Measurements from ENCODE around the gene ZNF775. TPM values are rescaled to one million over a fixed set of nuclear protein-coding genes. Genes with fewer than 3 reads are reported as not detected.

ZNF775 gene
- total and polyA plus RNA-seq, 2 of the 13 experiments (the other 11 are each of a cell fraction or from before 2014, with no cell fraction given), result 3.1 to 3.2 TPM

DNA sequence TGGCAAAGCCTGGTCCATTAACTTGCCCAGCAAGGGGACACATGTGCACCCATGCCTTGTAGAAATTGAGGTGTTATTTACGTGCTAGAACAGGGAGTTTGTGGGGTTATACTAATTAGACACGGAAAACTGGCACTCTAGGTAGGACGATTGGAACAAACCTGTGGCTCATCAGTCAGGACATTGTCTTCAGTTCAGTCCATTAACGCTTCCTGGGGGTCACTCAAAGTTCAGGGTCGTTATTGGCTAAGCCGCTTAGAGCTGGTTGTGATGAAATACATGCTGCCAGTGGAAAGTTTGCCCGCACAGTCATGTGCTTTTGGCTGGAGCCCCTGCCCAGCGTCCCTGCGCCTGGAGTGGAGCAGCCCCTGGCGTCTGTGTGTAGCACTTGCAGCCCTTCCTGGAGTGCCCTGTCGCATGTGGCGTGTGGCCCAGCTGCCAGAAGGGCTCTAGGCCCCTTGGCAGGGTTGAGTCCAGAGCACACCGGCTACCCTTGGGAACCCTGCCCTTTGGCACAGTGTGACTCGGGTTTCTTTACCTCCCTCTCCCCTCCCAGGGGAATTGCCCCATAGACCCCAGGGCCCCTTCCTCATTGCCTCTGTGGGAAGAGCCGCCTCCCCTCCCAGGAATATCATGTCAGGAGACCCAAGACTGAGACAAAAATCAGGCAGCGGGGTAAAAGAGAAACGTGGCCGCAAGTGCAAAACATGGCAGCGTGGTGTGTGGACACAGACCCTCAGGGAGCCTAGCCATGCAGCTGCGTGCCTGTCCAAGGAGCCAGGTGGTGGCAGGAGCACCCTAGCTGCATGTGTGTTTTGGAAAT, 9.8 kb downstream of the ZNF775 start (continued):
- TF ChIP-seq, protein P1, sequence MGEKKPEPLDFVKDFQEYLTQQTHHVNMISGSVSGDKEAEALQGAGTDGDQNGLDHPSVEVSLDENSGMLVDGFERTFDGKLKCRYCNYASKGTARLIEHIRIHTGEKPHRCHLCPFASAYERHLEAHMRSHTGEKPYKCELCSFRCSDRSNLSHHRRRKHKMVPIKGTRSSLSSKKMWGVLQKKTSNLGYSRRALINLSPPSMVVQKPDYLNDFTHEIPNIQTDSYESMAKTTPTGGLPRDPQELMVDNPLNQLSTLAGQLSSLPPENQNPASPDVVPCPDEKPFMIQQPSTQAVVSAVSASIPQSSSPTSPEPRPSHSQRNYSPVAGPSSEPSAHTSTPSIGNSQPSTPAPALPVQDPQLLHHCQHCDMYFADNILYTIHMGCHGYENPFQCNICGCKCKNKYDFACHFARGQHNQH (CRISPR knock-in tag; IDR thresholded peaks at IDR 0.05), result peak; percentile 96
- TF ChIP-seq, protein P2, sequence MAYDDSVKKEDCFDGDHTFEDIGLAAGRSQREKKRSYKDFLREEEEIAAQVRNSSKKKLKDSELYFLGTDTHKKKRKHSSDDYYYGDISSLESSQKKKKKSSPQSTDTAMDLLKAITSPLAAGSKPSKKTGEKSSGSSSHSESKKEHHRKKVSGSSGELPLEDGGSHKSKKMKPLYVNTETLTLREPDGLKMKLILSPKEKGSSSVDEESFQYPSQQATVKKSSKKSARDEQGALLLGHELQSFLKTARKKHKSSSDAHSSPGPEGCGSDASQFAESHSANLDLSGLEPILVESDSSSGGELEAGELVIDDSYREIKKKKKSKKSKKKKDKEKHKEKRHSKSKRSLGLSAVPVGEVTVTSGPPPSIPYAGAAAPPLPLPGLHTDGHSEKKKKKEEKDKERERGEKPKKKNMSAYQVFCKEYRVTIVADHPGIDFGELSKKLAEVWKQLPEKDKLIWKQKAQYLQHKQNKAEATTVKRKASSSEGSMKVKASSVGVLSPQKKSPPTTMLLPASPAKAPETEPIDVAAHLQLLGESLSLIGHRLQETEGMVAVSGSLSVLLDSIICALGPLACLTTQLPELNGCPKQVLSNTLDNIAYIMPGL (CRISPR knock-in tag; IDR thresholded peaks at IDR 0.05; ENCODE audit: borderline replicate concordance in 1 of 2, low read depth in 1 of 2), result peak; percentile 82 to 89
- TF ChIP-seq TARDBP (CRISPR knock-in tag; IDR thresholded peaks at IDR 0.05), result peak; percentile 93
- no peak for TF ChIP-seq ZNF781 (CRISPR knock-in tag; IDR thresholded peaks at IDR 0.05; ENCODE audit: borderline replicate concordance, not compliant biosample characterization)
- no peak for TF ChIP-seq ZNF367 (CRISPR knock-in tag; IDR thresholded peaks at IDR 0.05; ENCODE audit: borderline replicate concordance)
- TF ChIP-seq, protein P3, sequence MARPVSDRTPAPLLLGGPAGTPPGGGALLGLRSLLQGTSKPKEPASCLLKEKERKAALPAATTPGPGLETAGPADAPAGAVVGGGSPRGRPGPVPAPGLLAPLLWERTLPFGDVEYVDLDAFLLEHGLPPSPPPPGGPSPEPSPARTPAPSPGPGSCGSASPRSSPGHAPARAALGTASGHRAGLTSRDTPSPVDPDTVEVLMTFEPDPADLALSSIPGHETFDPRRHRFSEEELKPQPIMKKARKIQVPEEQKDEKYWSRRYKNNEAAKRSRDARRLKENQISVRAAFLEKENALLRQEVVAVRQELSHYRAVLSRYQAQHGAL (CRISPR knock-in tag; IDR thresholded peaks at IDR 0.05; ENCODE audit: not compliant biosample characterization), result no peak
- TF ChIP-seq, protein P4, sequence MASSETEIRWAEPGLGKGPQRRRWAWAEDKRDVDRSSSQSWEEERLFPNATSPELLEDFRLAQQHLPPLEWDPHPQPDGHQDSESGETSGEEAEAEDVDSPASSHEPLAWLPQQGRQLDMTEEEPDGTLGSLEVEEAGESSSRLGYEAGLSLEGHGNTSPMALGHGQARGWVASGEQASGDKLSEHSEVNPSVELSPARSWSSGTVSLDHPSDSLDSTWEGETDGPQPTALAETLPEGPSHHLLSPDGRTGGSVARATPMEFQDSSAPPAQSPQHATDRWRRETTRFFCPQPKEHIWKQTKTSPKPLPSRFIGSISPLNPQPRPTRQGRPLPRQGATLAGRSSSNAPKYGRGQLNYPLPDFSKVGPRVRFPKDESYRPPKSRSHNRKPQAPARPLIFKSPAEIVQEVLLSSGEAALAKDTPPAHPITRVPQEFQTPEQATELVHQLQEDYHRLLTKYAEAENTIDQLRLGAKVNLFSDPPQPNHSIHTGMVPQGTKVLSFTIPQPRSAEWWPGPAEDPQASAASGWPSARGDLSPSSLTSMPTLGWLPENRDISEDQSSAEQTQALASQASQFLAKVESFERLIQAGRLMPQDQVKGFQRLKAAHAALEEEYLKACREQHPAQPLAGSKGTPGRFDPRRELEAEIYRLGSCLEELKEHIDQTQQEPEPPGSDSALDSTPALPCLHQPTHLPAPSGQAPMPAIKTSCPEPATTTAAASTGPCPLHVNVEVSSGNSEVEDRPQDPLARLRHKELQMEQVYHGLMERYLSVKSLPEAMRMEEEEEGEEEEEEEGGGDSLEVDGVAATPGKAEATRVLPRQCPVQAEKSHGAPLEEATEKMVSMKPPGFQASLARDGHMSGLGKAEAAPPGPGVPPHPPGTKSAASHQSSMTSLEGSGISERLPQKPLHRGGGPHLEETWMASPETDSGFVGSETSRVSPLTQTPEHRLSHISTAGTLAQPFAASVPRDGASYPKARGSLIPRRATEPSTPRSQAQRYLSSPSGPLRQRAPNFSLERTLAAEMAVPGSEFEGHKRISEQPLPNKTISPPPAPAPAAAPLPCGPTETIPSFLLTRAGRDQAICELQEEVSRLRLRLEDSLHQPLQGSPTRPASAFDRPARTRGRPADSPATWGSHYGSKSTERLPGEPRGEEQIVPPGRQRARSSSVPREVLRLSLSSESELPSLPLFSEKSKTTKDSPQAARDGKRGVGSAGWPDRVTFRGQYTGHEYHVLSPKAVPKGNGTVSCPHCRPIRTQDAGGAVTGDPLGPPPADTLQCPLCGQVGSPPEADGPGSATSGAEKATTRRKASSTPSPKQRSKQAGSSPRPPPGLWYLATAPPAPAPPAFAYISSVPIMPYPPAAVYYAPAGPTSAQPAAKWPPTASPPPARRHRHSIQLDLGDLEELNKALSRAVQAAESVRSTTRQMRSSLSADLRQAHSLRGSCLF (CRISPR knock-in tag; IDR thresholded peaks at IDR 0.05; ENCODE audit: borderline replicate concordance), result no peak; the same call in 1 of the 2 replicates
- TF ChIP-seq, protein P5, sequence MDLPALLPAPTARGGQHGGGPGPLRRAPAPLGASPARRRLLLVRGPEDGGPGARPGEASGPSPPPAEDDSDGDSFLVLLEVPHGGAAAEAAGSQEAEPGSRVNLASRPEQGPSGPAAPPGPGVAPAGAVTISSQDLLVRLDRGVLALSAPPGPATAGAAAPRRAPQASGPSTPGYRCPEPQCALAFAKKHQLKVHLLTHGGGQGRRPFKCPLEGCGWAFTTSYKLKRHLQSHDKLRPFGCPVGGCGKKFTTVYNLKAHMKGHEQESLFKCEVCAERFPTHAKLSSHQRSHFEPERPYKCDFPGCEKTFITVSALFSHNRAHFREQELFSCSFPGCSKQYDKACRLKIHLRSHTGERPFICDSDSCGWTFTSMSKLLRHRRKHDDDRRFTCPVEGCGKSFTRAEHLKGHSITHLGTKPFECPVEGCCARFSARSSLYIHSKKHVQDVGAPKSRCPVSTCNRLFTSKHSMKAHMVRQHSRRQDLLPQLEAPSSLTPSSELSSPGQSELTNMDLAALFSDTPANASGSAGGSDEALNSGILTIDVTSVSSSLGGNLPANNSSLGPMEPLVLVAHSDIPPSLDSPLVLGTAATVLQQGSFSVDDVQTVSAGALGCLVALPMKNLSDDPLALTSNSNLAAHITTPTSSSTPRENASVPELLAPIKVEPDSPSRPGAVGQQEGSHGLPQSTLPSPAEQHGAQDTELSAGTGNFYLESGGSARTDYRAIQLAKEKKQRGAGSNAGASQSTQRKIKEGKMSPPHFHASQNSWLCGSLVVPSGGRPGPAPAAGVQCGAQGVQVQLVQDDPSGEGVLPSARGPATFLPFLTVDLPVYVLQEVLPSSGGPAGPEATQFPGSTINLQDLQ (CRISPR knock-in tag; IDR thresholded peaks at IDR 0.05), result peak; percentile 55
- TF ChIP-seq SRSF9 (IDR thresholded peaks at IDR 0.05; ENCODE audit: borderline replicate concordance, insufficient read depth, low read depth, low read length, poor library complexity, severe bottlenecking), result no peak
- TF ChIP-seq MEF2D (CRISPR knock-in tag; IDR thresholded peaks at IDR 0.05), result no peak
- peak; percentile 64; the same call in 1 of the 2 replicates for TF ChIP-seq ZNF12 (CRISPR knock-in tag; IDR thresholded peaks at IDR 0.05)
- peak; percentile 51; the same call in 1 of the 2 replicates for TF ChIP-seq PAF1 (CRISPR knock-in tag; IDR thresholded peaks at IDR 0.05)
- TF ChIP-seq RBM39 (IDR thresholded peaks at IDR 0.05; ENCODE audit: low read depth, low read length, poor library complexity, severe bottlenecking), result peak; percentile 85
- TF ChIP-seq, protein P6, sequence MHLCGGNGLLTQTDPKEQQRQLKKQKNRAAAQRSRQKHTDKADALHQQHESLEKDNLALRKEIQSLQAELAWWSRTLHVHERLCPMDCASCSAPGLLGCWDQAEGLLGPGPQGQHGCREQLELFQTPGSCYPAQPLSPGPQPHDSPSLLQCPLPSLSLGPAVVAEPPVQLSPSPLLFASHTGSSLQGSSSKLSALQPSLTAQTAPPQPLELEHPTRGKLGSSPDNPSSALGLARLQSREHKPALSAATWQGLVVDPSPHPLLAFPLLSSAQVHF (CRISPR knock-in tag; IDR thresholded peaks at IDR 0.05), result no peak
